H1 (cell line): Measurements from ENCODE around the gene ADAMTS14. TPM values are rescaled to one million over a fixed set of nuclear protein-coding genes. Genes with fewer than 3 reads are reported as not detected.

Experiments used
- CTCF ChIA-PET: fragments of 300-600 bp; sonication (Branson Sonifier 250); formaldehyde crosslinking; loops from one replicate; lab custom pipeline; 2021; ENCODE audit not compliant: partially characterized antibody; lab: Charles Lee
- POLR2A ChIA-PET: fragments of 300-600 bp; sonication (Branson Sonifier 250); formaldehyde crosslinking; loops from one replicate; lab custom pipeline; 2021; ENCODE audit warnings: inconsistent platforms; ENCODE audit not compliant: partially characterized antibody; lab: Charles Lee
- DNase-seq, 2 experiments: peaks; one replicate each; pipeline versions ENCODE4 v3.0.0 to v3.0.0-alpha.2; 2010 to 2022; ENCODE audit warnings: low spot score in 2 of 2, low read depth in 1 of 2, mixed read lengths in 1 of 2
- FAIRE-seq: peaks from 2 replicates; lab custom pipeline; 2011; peaks lifted over from hg19 to GRCh38; lab: Jason Lieb, UNC
- H2AFZ ChIP-seq: 2 replicates; pipeline ENCODE4 v1.8.1; 2012; ENCODE audit warnings: low read length, inconsistent platforms
- H2AK5ac ChIP-seq: 2 replicates; pipeline ENCODE4 v1.6.1; 2013; ENCODE audit warnings: low read depth, low read length
- H2BK120ac ChIP-seq: replicated peaks from 2 replicates; pipeline ENCODE3; 2013; ENCODE audit warnings: low read depth, low read length, inconsistent platforms
- H2BK12ac ChIP-seq: 2 replicates; pipeline ENCODE4 v1.6.1; 2013; ENCODE audit warnings: low read depth, low read length
- H2BK15ac ChIP-seq: 2 replicates; pipeline ENCODE4 v1.6.1; 2013; ENCODE audit warnings: low read length
- H2BK20ac ChIP-seq: 2 replicates; pipeline ENCODE4 v1.6.1; 2013; ENCODE audit warnings: low read length
- H2BK5ac ChIP-seq: 2 replicates; pipeline ENCODE4 v1.6.1; 2013; ENCODE audit warnings: low read depth, low read length
- H3K14ac ChIP-seq: 2 replicates; pipeline ENCODE4 v1.6.1; 2013; ENCODE audit warnings: inconsistent platforms; ENCODE audit not compliant: insufficient read length
- H3K18ac ChIP-seq: 2 replicates; pipeline ENCODE4 v1.6.1; 2013; ENCODE audit warnings: low read length; ENCODE audit errors: extremely low read depth
- H3K23ac ChIP-seq: 2 replicates; pipeline ENCODE4 v1.6.1; 2013; ENCODE audit warnings: inconsistent platforms; ENCODE audit not compliant: insufficient read length
- H3K23me2 ChIP-seq: 2 replicates; pipeline ENCODE4 v1.6.1; 2013; ENCODE audit warnings: low read depth, low read length
- H3K27ac ChIP-seq: 2 replicates; pipeline ENCODE4 v1.6.1; 2011; ENCODE audit warnings: low read depth, low read length, inconsistent platforms
- H3K27me3 ChIP-seq, 4 experiments: replicated peaks in 1 of 4; 1 replicate in 1 of 4; 2 replicates in 3 of 4; pipeline versions ENCODE4 v1.6.1 to v1.8.1; 2011 to 2013; ENCODE audit warnings: low read length in 3 of 4, mild to moderate bottlenecking in 3 of 4, inconsistent platforms in 2 of 4, mixed read lengths in 2 of 4, moderate library complexity in 1 of 4; ENCODE audit not compliant: control insufficient read depth in 3 of 4, insufficient read depth in 3 of 4; ENCODE audit errors: extremely low read depth in 1 of 4
- H3K36me3 ChIP-seq, 4 experiments: 2 replicates each; pipeline versions ENCODE4 v1.6.1 to v1.8.1; 2011 to 2013; ENCODE audit warnings: mild to moderate bottlenecking in 4 of 4, low read length in 3 of 4, moderate library complexity in 2 of 4, control low read depth in 1 of 4, inconsistent platforms in 1 of 4; ENCODE audit not compliant: insufficient read depth in 4 of 4, control insufficient read depth in 2 of 4
- H3K4ac ChIP-seq: replicated peaks from 2 replicates; pipeline ENCODE3; 2013; ENCODE audit warnings: low read length, low read depth, mixed read lengths, inconsistent platforms; ENCODE audit not compliant: insufficient read length
- H3K4me1 ChIP-seq, 4 experiments: replicated peaks in 1 of 4; 1 replicate in 1 of 4; 2 replicates in 3 of 4; pipeline versions ENCODE4 v1.6.1 to v1.8.1; 2011 to 2013; ENCODE audit warnings: low read length in 3 of 4, inconsistent platforms in 2 of 4, mixed read lengths in 1 of 4; ENCODE audit not compliant: insufficient read depth in 4 of 4, control insufficient read depth in 3 of 4
- H3K4me2 ChIP-seq, 2 experiments: 2 replicates each; pipeline versions ENCODE4 v1.6.1 to v1.8.1; 2011 to 2013; ENCODE audit warnings: low read depth in 2 of 2, low read length in 2 of 2, control low read depth in 1 of 2, inconsistent platforms in 1 of 2, mild to moderate bottlenecking in 1 of 2; ENCODE audit not compliant: insufficient read depth in 1 of 2
- H3K4me3 ChIP-seq, 4 experiments: fragments of 200-600, 300-600 bp in 1 of 4; sonication (generic), shearing (Covaris generic), sonication (Bioruptor Twin) in 1 of 4; 2 replicates each; pipeline versions ENCODE4 v1.5.1 to v1.8.1; 2011 to 2016; ENCODE audit warnings: low read length in 4 of 4, low read depth in 3 of 4, control low read depth in 2 of 4, inconsistent platforms in 2 of 4, mild to moderate bottlenecking in 2 of 4, mixed read lengths in 1 of 4, moderate library complexity in 1 of 4; ENCODE audit not compliant: insufficient read depth in 2 of 4; ENCODE audit errors: extremely low read depth in 1 of 4
- H3K56ac ChIP-seq: replicated peaks from 2 replicates; pipeline ENCODE3; 2013; ENCODE audit warnings: low read depth, mild to moderate bottlenecking, mixed read lengths, low read length, inconsistent platforms; ENCODE audit not compliant: insufficient read length
- H3K79me1 ChIP-seq: 2 replicates; pipeline ENCODE4 v1.6.1; 2013; ENCODE audit warnings: low read depth, low read length, control low read depth
- H3K79me2 ChIP-seq, 2 experiments: 2 replicates each; pipeline versions ENCODE4 v1.6.1 to v1.8.1; 2012 to 2013; ENCODE audit warnings: low read length in 2 of 2, mild to moderate bottlenecking in 2 of 2, inconsistent platforms in 1 of 2; ENCODE audit not compliant: insufficient read depth in 2 of 2, control insufficient read depth in 1 of 2
- H3K9ac ChIP-seq, 4 experiments: replicated peaks in 1 of 4; 1 replicate in 1 of 4; 2 replicates in 3 of 4; pipeline versions ENCODE4 v1.6.1 to v1.8.1; 2011 to 2013; ENCODE audit warnings: low read depth in 3 of 4, low read length in 3 of 4, control low read depth in 2 of 4, mild to moderate bottlenecking in 2 of 4, moderate library complexity in 2 of 4, inconsistent platforms in 1 of 4; ENCODE audit errors: extremely low read depth in 1 of 4
- H3K9me3 ChIP-seq, 2 experiments: 2 replicates each; pipeline versions ENCODE4 v1.6.1 to v1.8.1; 2012 to 2013; ENCODE audit warnings: mild to moderate bottlenecking in 2 of 2, moderate library complexity in 2 of 2, control low read depth in 1 of 2, inconsistent platforms in 1 of 2, low read depth in 1 of 2, low read length in 1 of 2, mixed read lengths in 1 of 2; ENCODE audit not compliant: insufficient read depth in 2 of 2
- H4K20me1 ChIP-seq, 2 experiments: replicated peaks in 1 of 2; 2 replicates each; pipeline versions ENCODE3 to v1.8.1; 2011 to 2013; ENCODE audit warnings: inconsistent platforms in 2 of 2, low read length in 2 of 2, mild to moderate bottlenecking in 1 of 2; ENCODE audit not compliant: insufficient read depth in 2 of 2, control insufficient read depth in 1 of 2
- H4K5ac ChIP-seq: 2 replicates; pipeline ENCODE4 v1.6.1; 2013; ENCODE audit warnings: low read length, low read depth, mixed read lengths, inconsistent platforms; ENCODE audit not compliant: insufficient read length
- H4K8ac ChIP-seq: 2 replicates; pipeline ENCODE4 v1.8.0; 2013; ENCODE audit warnings: mild to moderate bottlenecking, moderate library complexity, low read length, inconsistent platforms; ENCODE audit not compliant: insufficient read depth; ENCODE audit errors: extremely low read depth
- H4K91ac ChIP-seq: replicated peaks from 2 replicates; pipeline ENCODE3; 2013; ENCODE audit warnings: low read length, mixed read lengths, inconsistent platforms; ENCODE audit not compliant: insufficient read length
- EP300 ChIP-seq, 2 experiments: IDR thresholded peaks; 1 replicate in 1 of 2; 2 replicates in 1 of 2; pipeline ENCODE4 v1.6.1; 2011 to 2012; ENCODE audit warnings: low read depth in 2 of 2, low read length in 2 of 2, mild to moderate bottlenecking in 2 of 2, borderline replicate concordance in 1 of 2, inconsistent platforms in 1 of 2, moderate library complexity in 1 of 2
- HDAC2 ChIP-seq, 2 experiments: fragments of 300-600 bp in 1 of 2; sonication (generic) in 1 of 2; IDR thresholded peaks; 2 replicates each; pipeline ENCODE4 v1.6.1; 2011 to 2012; ENCODE audit warnings: low read depth in 2 of 2, low read length in 2 of 2, mild to moderate bottlenecking in 2 of 2, moderate library complexity in 2 of 2, borderline replicate concordance in 1 of 2, inconsistent platforms in 1 of 2
- KDM5A ChIP-seq: fragments of 200-600 bp; IDR thresholded peaks from 2 replicates; pipeline ENCODE4 v1.7.1; 2012; ENCODE audit warnings: mild to moderate bottlenecking, low read length, inconsistent platforms, mixed read lengths
- SP2 ChIP-seq: IDR thresholded peaks from 2 replicates; pipeline ENCODE4 v1.6.1; 2012; ENCODE audit warnings: mild to moderate bottlenecking, low read length, inconsistent platforms
- SUZ12 ChIP-seq: fragments of 200-600 bp; sonication (generic); IDR thresholded peaks from 2 replicates; pipeline ENCODE4 v1.6.1; 2012; ENCODE audit warnings: mild to moderate bottlenecking, inconsistent platforms, low read length, moderate library complexity, mixed read lengths
- YY1 ChIP-seq: IDR thresholded peaks from 2 replicates; pipeline ENCODE4 v1.6.1; 2011; ENCODE audit warnings: low read depth, mild to moderate bottlenecking, low read length
- WGBS, 2 experiments: shearing (Covaris generic) in 1 of 2; methylation state at CpG; one replicate each; pipeline versions ENCODE4 v1.1.6 to v1.1.7; 2013 to 2015; ENCODE audit warnings: low lambda C conversion rate in 2 of 2, mixed read lengths in 2 of 2, inconsistent platforms in 1 of 2, low coverage in 1 of 2, missing lambda C conversion rate in 1 of 2; ENCODE audit not compliant: insufficient replicate concordance in 2 of 2, insufficient coverage in 1 of 2, insufficient read length in 1 of 2; ENCODE audit errors: extremely low coverage in 1 of 2, missing lambda C conversion rate in 1 of 2; 5-methylcytosine and 5-hydroxymethylcytosine counted together
- polyA plus RNA-seq, 7 experiments: library from polyadenylated mRNA; depleted of rRNA in 3 of 7; stranded (reverse) in 5 of 7; unstranded in 2 of 7; fragments of >200 nt in 5 of 7; fragments of 200-250 nt in 2 of 7; gene quantifications; 1 replicate in 5 of 7; 2 replicates in 1 of 7; 4 replicates in 1 of 7; pipeline versions ENCODE4 v1.2.1 to v1.2.3, GENCODE V29; 2011 to 2013; ENCODE audit warnings: missing spikeins in 2 of 7, mixed read lengths in 2 of 7
- total RNA-seq: library from RNA; stranded (reverse); fragmentation: NEBNext Ultra II Directional; extraction: Animal tissue kit (Norgen Biotek cat#: 25700); gene quantifications from 2 replicates; pipeline ENCODE4 v1.2.1, GENCODE V29; 2021

ADAMTS14 gene
- total and polyA plus RNA-seq, 2 of the 8 experiments (the other 6 are each of a cell fraction or from before 2014, with no cell fraction given): 2.0 to 2.3 TPM

DNA sequence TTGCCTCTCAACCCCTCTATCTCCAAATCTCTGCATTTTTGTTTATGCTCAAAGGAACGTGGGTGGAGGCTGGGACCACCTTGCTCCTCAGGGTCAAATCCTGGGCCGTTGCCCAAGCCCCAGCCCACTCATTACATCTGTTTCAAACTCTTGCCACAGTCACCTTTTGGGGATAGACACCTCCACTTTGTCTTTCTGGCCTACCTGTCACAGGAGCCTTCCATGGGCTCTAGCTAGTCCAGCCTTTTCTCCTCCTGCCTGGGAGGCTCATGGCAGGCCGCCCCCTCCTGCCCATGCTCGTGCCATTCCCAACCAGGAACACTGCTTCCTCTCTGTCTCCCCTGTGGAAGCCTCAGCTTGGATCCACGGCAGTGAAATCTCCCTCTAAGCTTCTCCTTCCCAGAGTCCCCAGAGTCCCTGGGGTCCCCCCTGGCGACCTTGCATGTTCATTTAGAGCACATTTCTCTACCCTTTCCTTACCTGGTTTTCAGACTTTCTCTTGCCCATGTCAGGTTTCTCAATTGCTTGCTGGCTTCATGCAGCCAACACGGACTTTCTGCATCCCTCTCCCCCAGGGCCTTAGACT is 2.5 kb upstream of the ADAMTS14 start:
- Histone ChIP-seq H4K20me1 (no peaks in the 10 kb centered on the region), H3K9ac (no peak overlapping the region), H3K4me3 (no peak overlapping the region), H3K27me3 (peaks cover 0 to 25% (median 14%) of the 10 kb centered on the region in 4 experiments; a peak in 6 of 7 replicates), H4K8ac (0 out of 2 replicates have a peak overlapping the region, but pooled peaks have one; percentile 5), H3K79me1 (no peaks in the 10 kb centered on the region), H3K23me2 (peaks cover 6% of the 10 kb centered on the region; the same call in 1 of the 2 replicates), H2BK120ac (no peak overlapping the region), H2BK12ac (0 out of 2 replicates have a peak overlapping the region, but pooled peaks have one; percentile 27), H2BK5ac (no peak overlapping the region), H3K18ac (no peak overlapping the region), H3K4me2 (no peak overlapping the region), H3K23ac (no peak overlapping the region), H3K27ac (no peak overlapping the region), H4K5ac (no peak overlapping the region), H3K14ac (no peak overlapping the region), H3K79me2 (no peaks in the 10 kb centered on the region), H2AFZ (peak overlapping the region; percentile 89), H3K4me1 (peaks cover 3 to 11% (median 3%) of the 10 kb centered on the region in 4 experiments; a peak in 6 of 7 replicates), H3K9me3 (peaks cover 7 to 8% of the 10 kb centered on the region in 2 experiments; a peak in 3 of 4 replicates), H3K56ac (no peak overlapping the region), H4K91ac (no peak overlapping the region), H2AK5ac (no peak overlapping the region), H2BK20ac (0 out of 2 replicates have a peak overlapping the region, but pooled peaks have one; percentile 61), H2BK15ac (no peak overlapping the region), H3K36me3 (no peaks in the 10 kb centered on the region), H3K4ac (no peak overlapping the region)
- DNase-seq (no peak), FAIRE-seq (no peak)
- TF ChIP-seq SP2 (no peak), HDAC2 (IDR thresholded peaks at IDR 0.05; ENCODE audit: borderline replicate concordance in 1 of 2, low read depth in 2 of 2, low read length in 2 of 2) (no peak), YY1 (no peak), KDM5A (no peak), SUZ12 (no peak), EP300 (IDR thresholded peaks at IDR 0.05; ENCODE audit: borderline replicate concordance in 1 of 2, low read depth in 2 of 2, low read length in 2 of 2) (no peak)
- ChIA-PET POLR2A (interaction anchor here (1.8 kb wide), 1 partner anchor 10 kb away, joined by 5 read pairs; no protein-coding TSS in a partner anchor), CTCF (interaction anchor here (0.9 to 2.5 kb wide), 7 partner anchors 12 to 181 kb away, joined by 3 to 11 read pairs (median 3); no protein-coding TSS in a partner anchor)
- 88% methylated on average over 6 of the region's 7 CpGs; no CpG with 5 or more reads in 1 of the 2 experiments for WGBS, 2 experiments
